H54 (cell line): ENCODE results near the gene FAM118B.
"Not testable (repeated sequence)": the region's sequence is repeated elsewhere in the genome, so short reads cannot be mapped to it uniquely, and the experiment has no call there.

Experiments used
- DNase-seq: peaks from one replicate; pipeline ENCODE4 v3.0.0; 2011; ENCODE audit warnings: low spot score, mixed read lengths; ENCODE audit not compliant: insufficient read length
- FAIRE-seq: peaks from 3 replicates; lab custom pipeline; 2011; peaks lifted over from hg19 to GRCh38; lab: Jason Lieb, UNC
- POLR2A ChIP-seq: IDR thresholded peaks from 2 replicates; pipeline ENCODE4 v1.6.1; 2011; ENCODE audit warnings: low read depth, mild to moderate bottlenecking, low read length

Gene FAM118B

DNA sequence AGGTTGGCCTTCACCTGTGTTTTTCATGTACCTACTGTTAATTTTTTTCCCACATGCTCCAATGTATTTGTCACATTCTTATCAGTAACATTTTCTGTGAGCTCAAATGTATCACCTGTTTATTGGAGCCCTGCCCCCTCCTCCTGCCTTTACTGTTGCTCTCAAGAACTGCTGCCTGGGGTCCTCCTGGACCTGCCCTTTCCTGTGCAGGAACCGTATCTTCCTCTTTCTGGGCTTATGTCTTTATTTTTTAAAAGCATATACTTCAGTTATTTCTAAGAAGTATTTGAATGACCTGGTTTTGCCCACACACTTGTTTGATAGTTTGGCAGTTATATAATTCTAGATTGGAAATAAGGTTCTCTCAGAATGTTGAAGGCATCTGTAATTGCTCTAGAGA lies 5.9 kb downstream of the FAM118B start:
- FAIRE-seq (no peak), DNase-seq (no peak)
- TF ChIP-seq POLR2A: no peak

DNA sequence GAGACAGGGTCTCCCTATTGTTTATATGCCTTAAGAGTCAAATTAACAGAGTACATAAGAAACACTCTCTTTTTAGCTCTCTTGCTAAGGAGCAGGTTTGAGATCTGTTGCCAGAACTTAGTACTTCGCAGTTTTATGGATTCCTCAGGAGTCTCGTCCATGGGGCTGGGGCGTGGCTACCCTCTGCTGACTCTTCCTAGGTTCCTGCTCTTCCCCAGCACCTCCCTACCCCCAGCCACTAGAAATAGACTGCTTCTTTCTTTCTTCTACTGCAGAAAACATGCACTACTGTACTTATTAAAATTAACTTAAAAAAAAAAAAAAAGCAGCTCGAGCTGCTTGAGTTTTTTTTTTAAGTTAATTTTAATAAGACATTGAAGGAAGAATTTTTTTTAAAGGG lies 8.0 kb downstream of the FAM118B start:
- TF ChIP-seq POLR2A: no peak
- DNase-seq (no peak), FAIRE-seq (no peak)

DNA sequence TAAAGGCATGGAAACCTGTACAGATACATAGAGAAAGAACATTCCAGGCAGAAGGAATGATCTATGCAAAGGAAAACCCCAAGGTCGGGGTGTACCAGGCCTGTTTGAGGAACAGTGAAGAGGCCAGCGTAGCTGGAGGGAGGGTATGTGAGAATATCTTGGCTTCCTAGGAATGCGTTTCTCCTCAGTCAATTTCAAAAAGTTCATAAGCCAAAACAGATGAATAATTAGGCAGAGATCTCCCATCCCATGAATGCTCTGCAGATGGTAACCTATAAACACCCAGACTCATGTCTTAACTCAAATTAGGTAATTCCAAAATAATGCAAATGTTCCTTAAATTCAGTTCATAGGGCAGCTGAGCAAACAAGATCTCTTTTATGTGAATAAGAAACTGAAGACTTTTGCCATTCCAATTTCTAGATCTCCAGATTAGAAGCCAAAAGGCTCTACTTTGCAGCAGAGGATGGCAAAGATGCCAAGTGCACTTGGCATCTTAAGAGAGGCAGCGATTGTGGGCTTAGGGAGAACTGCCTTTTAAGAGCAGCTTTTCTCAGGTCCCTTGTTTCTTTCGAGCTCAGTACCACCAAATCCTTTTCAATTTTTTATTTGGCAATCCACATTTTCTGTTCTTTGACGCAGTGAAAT lies 13.2 kb downstream of the FAM118B start:
- FAIRE-seq (no peak), DNase-seq (no peak)
- no peak for TF ChIP-seq POLR2A

DNA sequence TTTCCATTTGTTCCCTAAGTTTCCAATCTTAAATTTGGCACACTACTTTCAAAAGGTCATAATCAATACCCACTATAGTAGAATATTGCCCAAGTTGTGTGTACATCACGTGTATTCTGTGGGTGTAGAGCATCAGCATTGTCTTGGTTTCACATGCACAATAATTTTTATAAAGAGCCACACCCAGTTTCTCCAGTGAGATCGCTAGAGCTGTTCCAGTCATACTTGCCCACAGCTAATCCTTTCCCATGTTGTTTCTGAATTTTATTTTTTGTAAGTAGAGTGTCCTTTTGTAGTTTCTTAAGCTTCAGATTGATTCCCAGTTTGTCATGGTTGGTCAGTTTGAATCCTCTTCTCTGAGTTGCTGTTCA lies 13.7 kb downstream of the FAM118B start:
- FAIRE-seq (no peak), DNase-seq (no peak)
- no peak for TF ChIP-seq POLR2A

DNA sequence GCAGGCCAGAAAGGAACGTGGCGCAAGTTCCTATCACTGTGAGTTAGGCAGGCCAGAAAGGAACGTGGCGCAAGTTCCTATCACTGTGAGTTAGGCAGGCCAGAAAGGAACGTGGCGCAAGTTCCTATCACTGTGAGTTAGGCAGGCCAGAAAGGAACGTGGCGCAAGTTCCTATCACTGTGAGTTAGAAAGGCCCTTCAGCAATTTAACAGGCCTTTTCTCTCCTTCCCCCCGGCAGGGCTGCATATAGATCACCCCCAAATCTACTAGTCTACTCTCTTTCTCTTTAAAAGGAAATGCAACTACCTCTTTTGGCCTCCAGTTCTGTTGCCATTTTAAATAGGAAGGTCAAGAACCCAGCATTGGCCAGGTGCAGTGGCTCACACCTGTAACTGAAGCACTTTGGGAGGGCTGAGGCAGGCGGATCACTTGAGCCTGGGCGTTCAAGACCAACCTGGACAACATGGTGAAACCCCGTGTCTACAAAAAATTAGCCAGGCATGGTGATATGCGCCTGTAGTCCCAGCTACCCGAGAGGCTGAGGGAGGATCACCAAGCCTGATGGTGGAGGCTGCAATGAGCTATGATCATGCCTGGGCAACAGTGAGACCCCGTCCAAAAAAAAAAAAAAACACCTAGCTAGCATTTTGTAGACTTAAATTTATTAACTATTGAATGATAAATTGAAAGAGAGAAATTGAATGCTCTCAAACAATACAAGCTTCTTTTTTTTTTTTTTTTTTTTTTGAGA lies 14.9 kb downstream of the FAM118B start:
- no peak for FAIRE-seq
- no peak for DNase-seq
- TF ChIP-seq POLR2A: no peak

DNA sequence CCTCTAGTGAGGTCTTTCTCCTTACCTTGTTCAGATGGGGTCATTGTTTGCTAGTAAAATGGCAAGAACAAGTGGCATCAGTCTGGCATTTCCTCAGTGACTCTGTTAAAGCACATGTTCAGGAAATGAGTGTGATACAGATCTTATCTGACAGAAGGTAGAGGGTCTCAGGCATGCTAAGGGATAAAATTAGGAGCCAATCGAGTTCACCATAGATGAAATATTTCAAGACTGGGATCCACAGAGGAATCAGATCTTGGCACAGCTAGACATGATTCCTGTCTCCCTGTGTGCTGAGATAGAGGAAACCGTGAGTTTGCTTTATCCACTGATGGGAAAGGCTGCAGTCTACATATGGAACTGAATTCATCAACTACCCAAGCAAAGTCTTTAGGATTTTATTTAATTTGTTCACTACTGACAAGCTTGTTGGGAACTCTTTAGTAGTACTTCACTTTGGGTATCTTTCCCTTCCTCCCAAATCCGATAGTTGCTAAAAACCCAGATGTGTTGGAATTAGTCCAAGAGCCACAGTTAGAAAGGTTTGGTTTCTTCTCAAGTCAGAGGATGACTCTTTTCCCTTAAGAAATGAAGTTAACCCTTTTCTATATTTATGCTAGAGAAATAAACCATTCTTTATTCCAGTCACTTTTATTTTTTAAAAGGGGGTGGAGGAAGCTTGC lies 18.4 kb downstream of the FAM118B start:
- FAIRE-seq (no peak), DNase-seq (no peak)
- no peak for TF ChIP-seq POLR2A

DNA sequence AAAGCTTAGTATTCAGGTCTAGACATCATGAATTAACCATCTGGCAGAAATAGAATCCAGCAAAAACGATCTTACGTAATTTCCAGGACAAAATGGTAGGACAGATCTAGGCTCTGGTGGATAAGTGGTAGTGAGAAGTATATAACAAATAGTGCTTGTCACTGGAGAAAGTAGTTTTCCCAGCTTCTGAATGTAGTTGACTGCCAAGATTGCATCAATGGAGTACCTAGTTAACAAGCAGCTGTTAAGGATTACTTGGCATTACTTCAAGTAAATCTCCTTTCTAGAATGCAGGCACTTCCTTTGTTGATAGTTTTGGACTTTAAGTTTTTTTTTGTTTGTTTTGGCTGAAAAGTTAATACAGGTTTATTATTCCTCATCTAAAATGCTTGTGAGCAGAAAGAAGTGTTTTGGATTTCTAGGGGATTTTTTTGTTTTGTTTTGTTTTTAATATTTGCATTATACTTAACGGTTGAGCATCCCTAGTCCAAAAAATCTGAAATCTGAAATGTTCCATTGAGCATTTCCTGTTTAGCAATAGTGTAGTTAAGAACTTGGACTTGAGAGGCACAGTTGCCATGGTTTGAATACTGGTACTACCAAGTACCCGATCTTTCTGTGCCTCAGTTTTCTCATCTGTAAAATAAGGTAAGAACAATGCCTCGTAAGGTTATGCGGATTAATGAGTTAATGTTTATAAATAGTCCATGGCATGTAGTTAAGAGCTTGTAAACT lies 20.3 kb downstream of the FAM118B start:
- FAIRE-seq (no peak), DNase-seq (no peak)
- TF ChIP-seq POLR2A: no peak

DNA sequence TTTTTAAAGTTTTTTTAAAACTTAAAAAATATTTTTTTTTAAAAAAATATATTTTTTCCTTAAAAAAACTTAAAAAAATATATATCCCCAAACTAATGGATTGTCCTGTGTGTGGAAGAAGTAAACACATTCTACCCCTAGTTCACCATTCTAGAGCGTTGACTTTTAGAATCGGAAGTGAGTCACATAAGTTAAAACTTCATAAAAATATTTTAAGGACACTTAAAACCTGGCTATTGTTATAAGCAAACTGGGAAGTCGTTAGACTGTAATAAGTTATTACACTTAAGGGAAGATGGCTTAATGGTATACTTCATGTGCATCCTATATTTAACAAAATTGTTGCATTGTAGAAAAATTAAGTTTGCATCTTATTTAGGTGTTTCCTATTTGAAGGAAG lies 21.1 kb downstream of the FAM118B start:
- FAIRE-seq (no peak), DNase-seq (no peak)

DNA sequence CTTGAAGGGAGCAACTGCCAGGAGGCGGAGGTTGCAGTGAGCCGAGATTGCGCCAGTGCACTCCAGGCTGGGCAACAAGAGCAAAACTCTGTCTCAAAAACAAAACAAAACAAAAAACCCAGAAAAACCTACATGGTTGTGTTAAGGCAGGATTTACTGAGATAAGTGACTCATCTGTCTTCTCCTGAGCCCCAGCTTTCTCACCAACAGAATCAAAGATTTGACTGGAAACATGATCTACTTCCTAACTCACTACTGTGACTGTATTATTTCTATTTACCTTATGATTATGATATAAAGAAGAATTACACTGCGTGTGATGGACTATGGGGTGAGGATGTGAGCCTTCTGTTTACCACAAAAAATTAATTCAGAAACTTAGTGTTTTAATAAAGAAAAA lies 21.8 kb downstream of the FAM118B start:
- DNase-seq: no peak
- TF ChIP-seq POLR2A: no peak
- no peak for FAIRE-seq

More for the DNA sequence above, 21.1 kb downstream of the FAM118B start:
- TF ChIP-seq POLR2A: no peak

DNA sequence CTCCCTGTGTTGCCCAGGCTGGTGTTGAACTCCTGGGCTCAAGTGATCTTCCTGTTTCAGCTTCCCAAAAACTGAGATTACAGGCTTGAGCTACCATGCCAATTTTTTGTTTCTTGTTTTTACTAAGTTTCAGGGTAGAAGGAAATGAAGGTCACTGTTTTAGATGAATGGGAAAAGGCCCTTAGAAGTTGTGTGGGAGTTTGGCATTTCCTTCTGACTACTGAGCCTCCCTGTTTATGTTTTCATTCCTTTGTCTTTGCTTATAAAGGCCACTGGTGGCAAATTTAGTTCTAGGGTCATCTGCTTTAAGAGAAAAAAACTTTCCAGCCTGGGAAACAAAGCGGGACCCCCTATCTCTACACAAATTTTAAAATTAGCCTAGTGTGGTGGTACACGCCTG lies 35.1 kb downstream of the FAM118B start:
- DNase-seq (no peak), FAIRE-seq (no peak)
- TF ChIP-seq POLR2A: no peak

DNA sequence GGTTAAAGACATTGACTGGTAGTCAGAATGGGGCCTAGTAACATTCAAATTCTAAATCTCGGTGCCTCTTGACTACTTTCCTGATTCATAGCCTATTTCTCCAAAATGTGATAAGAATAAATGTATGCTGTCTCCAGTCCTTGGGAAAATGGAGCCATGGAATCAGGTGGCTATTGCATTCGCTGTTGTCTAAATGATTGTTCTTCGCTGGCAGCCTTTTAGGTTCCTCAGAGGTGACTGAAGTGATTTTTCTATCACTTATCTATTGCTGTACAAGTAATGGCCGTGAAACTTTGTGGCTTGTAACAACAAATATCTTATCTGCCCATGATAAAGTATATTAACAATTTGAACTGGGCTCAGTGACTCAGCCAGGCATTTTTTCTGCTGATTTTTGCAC lies 41.7 kb downstream of the FAM118B start:
- no peak for FAIRE-seq
- TF ChIP-seq POLR2A: no peak
- DNase-seq: no peak

DNA sequence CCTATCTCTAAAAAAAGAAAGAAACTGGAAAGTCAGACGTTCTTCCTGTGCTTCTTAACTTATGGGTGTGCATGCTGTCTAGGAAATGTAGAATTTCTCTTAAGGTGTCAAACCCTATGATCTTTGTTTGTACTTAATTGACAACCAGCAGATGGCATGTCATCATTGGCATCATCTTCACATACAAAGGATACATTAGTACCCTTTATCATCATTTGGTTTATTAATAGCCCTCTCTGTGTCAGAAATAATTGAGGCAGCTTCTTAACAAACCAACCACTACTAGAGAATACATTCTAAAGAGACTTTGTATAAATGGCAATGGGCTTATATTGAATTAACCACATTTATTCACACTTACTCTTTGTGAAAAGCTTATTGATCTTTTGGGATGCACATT lies 43.2 kb downstream of the FAM118B start:
- no peak for DNase-seq
- TF ChIP-seq POLR2A: no peak
- no peak for FAIRE-seq

DNA sequence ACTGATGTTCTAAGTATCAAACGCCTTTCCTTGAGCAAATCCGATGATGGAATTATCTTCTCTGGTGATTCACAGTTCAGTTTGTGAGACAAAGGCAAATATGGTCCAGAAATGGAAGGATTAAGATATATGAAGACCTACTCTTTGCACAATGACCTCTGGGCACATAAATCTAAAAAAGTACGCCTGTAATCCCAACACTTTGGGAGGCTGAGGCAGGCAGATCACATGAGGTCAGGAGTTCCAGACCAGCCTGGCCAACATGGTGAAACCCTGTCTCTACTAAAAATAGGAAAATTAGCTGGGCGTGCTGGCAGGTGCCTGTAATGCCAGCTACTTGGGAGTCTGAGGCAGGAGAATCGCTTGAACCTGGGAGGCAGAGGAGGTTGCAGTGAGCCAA lies 43.9 kb downstream of the FAM118B start:
- not testable (repeated sequence) for DNase-seq, FAIRE-seq

DNA sequence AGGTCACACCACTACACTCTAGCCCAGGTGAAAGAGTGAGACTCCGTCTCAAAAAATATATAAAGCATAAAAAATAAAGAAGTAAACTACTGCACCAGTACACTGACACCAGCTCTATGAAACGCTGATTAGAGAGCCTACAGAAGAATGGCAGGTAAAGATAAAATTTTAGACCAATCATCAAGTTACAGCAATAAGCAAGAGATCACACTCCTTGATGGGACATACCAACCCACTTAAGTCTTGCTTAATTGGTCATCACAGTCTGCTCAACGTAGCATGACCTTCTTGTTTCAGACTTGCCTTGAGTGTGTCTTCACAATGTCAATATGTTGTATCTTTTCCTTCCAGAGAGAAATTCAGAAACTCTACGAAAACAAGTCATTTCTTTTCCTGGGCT lies 44.6 kb downstream of the FAM118B start:
- no peak for FAIRE-seq
- no peak for TF ChIP-seq POLR2A
- no peak for DNase-seq
